Anterior cingulate cortex (tissue), 58 donors: ENCODE measurements around the gene RPL10A.
"Not testable (repeated sequence)": the region's sequence is repeated elsewhere in the genome, so short reads cannot be mapped to it uniquely, and the experiment has no call there.

Source experiments
- DNase-seq, 58 donors: peaks; one replicate each; lab custom pipeline; 2025; lab: John Stamatoyannopoulos, UW

Gene RPL10A

DNA sequence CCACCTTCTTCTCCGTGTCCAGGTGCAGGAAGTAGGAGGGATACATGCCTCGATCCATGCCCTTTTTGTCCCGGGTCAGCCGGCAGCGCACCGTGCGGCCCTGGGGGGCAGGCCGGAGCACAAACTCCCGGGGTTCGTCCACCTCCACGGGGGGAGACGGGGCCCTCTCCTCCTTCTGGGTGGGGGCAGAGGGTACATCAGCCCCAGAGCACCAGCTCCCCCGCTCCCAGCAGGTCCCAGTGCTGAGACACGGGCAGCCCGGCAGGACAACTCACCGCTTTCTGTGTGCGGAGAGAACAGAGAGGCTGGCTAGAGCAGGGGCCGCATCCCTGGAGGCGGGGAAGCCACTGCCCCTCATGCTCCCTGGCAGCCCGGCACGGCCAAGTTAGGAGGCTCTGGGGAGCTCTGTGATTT, 37.8 kb downstream of the RPL10A start:
- DNase-seq: no peak

DNA sequence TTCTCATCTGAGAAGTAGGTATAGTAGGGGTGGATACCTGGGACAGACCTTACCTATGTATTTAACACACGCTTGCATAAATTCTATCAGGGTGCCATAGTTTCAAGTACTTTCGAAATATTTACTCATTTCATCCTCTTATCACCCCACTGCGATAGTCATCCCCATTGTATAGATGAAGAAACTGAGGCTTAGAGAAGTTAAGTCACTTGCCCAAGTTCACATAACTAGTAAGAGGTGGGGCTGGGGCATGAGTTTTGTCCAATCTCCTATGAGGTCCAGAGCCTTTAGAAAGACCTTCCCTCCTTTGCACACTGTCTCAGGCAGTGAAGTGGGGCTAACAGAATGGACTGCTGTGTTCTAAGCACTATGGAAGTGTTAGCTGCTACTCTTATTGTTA, 38.3 kb downstream of the RPL10A start:
- no peak for DNase-seq

DNA sequence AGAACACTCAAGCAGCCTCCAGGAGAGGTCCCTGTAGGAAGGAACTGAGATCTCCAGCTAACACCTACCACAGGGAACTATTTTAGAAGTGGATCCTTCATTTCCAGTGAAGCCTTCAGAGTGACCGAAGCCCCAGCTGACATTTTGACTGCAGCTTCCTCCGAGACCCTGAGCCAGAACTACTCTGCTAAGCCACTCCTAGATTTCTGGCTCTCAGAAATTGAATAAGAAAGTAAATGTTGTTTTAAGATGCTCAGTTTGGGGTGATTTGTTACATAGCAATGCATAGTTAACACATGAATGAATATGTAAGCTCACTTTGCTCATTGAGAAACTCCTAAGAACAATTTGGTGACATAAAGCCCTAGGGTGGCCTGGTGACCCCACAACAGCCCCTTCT, 39.0 kb downstream of the RPL10A start:
- no peak for DNase-seq

DNA sequence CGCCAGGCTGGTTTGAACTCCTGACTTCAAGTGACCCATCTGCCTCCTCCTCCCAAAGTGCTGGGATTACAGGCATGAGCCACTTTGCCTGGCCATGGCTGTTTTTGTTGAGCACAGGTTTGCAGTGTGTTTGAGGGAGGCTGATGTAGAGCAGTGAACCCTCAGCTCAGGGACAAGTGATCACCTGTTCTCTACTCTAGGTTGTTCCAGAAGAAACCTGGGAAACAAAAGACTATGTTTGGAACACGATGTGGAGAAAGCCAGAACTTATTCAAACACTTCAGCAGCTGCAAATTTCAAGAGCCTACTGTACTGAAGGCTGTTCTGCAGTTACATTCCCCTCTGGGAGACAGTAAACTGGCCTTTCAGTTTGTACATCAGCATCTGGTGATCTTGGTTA, 39.8 kb downstream of the RPL10A start:
- no peak for DNase-seq

DNA sequence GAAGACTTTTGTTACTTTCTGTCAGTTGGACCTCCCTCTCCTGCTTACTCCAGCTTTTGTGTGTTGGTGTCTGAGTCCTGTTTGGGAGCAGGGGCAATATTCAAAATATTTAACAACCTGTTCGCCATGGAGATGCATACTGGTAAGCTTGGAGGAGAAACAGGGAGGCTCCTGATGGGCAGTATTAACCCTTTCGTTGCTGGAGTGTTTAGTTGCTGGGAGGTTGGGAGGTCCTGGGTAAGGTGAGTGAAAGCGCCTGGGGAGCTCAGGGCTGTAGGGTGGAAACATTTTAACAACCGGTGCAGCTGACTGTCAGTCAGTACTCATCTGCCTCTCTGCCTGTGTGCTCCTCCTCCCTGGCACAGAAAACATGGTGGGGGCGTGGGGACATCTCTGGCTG, 40.3 kb downstream of the RPL10A start:
- DNase-seq: no peak

DNA sequence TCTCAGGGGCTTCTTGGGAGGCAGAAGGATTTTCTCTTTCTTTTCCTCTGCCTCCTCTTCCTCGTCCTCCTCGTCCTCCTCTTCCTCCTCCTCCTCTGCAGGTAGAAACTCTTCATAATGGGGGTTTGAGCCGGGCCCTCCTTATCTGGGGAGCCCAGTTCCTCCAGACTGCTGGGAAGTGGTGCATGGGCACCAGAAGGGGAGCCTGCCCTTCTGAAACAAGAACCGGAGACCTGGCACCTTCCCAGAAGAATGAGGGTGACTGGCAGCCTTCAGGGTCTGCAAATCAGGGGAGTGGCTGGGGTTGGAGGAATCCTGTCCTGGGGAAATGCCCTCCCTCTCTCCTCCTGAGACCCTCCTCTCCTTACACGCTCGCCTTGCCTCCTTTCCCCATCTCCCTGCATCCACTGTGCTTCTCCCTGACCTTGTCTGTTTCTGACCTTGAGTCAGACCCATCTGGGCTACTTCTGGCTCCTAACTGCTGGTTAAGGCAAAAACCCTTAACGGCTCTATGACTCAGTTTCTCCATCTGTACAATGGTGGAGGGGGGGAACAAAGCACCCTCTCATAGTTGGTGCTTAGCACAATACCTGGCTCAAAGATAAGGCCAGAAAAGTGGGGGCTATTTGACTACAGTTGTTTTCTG, 42.8 kb downstream of the RPL10A start:
- DNase-seq: no peak

DNA sequence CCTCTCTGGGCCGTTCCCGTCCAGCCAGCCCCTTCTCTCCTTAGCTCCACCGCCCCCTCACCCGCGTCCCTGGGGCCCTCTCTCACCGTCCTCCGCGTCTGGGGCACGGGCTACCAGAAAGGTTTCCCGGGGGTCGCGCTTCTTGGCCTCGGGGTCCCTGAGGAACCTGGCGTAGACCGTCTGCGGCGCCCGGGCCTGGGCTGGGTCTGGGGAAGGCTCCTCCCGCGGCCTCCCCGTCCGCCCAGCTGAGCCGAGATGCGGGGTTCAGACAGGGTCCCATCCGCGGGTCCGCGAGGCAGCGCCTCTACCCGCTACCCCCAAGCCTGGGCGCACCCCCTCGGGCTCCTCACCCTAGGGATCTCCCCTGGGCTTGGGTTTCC, 43.4 kb downstream of the RPL10A start:
- no peak for DNase-seq

DNA sequence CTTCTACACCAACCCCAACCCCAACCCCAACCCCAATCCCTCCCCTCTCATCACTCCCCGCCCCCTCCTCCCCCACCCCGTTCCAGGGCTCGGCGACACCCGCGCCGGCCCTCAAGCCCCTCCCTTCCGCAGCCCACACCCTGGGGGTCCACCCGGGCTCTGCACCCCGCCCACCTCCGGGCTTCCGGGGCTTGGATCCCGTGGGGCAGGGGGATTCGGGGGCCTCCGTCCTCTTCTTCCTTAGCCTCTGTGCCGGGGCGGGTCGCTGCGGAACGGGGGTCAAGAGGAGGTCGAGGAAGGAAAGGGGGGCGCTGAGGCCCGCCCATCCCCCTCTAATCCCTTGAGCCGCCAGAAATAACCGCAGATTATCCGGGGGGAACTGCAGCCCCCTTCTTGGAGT, 43.8 kb downstream of the RPL10A start:
- no peak for DNase-seq

DNA sequence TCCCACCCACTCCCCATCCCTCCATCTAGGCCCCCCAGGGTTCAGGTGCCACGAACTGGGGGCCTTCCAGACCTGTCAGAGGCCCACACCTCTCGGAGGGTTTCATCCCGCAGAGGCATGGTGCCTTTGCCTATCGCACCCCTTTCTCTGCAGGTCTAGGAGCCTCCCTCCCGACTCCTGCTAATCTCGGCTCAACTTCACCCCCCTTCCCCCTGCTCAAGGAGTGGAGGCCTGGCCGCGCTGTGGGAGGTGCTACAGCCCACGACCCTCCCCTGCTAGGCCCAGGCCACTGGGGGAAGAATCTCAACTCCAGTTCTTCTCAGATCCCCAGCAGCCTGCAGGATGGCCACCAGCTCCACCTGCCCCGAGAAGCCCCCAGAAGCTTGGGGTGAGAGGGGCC, 44.5 kb downstream of the RPL10A start, which contains the start of gene TULP1:
TULP1 (minus strand) TSS at position 157 of the 400 bp plus-strand sequence; CDS start at position 119, 38 bp downstream.
- DNase-seq: no peak

DNA sequence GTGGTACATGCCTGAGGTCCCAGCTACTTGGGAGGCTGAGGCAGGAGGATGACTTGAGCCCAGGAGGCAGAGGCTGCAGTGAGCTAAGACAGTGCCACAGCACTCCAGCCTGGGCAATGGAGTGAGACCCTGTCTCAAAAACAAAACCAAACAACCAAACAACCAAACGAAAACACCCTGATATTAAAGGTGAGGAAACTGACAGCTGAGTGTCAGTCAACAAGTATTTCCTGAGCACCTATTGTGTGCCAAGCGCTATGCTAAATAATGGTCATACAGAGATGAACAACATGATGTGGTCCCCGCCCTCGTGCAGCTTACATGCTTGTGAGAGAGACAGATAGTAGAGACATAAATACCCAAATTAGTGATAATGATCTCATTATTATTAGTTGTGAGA, 46.4 kb downstream of the RPL10A start:
- DNase-seq: no peak

DNA sequence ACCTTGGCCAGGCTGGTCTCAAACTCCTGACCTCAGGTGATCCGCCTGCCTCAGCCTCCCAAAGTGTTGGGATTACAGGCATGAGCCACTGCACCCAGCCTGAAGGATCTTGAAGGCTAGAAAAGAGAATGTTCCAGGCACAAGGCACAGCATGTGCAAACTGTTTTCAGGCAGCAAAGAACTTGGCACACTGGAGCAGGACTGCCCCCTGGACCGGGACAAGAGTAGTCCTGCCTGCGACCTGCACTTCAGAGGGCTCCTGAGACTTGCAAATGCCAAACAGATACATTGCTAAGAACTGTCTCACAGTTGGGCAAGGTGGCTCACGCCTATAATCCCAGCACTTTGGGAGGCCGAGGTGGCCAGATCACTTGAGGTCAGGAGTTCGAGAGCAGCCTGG, 47.7 kb downstream of the RPL10A start:
- DNase-seq: not testable (repeated sequence)

DNA sequence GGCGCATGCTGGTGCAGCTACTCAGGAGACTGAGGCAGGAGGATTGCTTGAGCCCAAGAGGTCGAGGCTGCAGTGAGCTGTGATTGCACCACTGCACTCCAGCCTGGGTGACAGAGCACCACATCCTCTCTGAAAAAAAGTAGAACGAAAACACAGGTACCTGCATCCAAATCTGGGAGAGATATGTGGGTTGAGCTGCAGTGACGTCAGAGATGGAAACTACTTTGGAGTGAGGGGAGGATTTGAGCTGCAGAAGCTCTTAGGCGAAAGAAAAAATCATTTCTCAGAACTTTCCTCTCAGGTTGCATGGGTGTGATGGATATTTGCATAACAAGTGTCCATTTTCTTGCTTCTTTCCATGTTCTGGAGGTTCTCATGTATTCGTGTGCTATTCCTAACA, 48.5 kb downstream of the RPL10A start:
- DNase-seq: no peak

DNA sequence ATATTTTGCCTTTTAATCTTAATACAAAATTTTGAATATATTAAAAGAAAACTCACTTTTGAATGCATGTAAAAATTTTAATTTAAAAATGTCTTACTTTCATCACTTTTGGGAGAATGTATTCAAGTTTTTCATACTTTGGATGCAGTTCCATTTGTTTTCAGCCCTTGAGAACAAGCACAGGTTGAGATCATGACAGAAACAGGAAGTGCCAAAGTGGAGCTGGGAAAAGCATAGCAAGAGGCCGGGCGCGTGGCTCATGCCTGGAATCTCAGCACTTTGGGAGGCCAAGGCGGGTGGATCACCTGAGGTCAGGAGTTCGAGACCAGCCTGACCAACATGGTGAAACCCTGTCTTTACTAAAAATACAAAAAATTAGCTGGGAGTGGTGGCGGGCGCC, 49.8 kb downstream of the RPL10A start:
- DNase-seq: not testable (repeated sequence)

DNA sequence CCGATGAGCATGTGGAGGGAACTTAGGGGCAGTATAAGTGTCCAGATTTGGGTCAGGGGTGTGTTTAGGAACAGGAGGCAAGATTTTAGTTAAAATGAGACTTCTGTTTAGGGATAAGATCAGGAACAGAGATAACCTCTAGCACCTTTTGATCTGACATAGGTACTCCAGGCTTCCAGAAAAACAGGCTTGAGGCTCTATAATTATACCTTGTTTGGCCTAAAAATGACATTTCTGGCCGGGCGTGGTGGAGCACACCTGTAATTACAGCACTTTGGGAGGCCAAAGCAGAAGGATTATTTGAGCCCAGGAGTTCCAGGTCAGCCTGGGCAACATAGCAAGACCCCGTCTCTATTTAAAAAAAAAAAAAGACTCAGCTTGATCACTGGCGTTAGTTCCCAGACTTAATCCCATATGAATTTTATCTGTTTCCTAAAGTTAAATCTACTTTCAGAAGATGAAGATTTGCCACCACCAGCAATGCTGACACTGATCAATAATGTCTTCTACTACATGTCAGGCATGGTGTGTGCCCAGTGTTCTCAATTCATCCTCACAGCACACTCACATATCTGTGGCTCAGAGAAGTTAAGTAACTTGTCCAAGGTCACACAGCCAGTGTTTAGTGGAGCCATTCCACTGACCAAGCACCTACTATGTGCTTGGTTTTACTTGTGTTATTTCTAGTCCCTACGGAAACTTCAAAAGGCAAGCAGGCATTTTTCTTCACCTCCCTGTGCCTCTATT, 50.5 kb downstream of the RPL10A start:
- DNase-seq: no peak

DNA sequence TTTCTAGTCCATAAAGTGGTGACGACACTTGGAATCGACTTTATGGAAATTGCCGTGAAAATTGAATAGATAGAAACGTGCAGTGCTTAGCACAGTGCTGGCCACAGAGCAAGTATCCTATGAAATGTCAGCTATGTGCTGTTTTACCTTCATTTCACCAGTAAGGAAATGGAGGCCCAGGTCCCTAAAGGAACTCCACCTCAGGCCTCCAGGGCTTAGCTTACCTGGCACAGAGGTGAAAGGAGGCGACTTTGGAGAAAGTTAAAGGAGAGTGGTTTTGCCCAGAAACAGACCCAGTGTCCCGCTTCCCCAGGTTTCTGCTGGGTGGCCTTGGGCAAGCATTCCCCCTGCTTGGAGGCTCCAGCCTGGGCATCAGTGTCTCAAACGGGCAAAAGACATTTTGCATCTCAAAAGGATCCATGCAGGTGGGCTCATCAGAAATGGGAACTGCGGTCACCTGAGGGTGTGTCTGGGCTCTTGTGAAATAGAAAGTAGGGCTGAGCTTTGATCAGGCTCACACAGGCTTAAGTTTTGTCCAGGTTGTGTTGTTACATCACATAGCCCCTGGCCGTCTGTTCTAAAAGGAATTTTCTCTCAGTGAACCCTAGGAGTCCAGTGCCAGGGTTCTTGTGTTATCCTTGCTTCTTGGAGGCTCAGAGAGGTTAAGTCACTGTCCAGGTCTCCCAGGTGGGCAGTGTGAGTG, 51.3 kb downstream of the RPL10A start:
- DNase-seq: no peak
